Activated CD8-positive, alpha-beta memory T cell treated with anti-CD3 and anti-CD28 coated beads for 4 hours (primary cell): ENCODE data around the gene BNIP5.
A peak's percentile ranks its signal among the peaks of the same experiment; 100 is the strongest.
"Not testable (repeated sequence)": the region's sequence is repeated elsewhere in the genome, so short reads cannot be mapped to it uniquely, and the experiment has no call there.

Experiments used
- DNase-seq, 2 donors: peaks; one replicate each; pipeline ENCODE4 v3.0.0-alpha.2; 2020; ENCODE audit warnings: low read depth in 2 of 2

BNIP5 gene

GRCh38 chr6:36340618-36341454 lies 4.1 kb upstream of the BNIP5 start:
- peak; percentile 33 to 46 for DNase-seq

GRCh38 chr6:36340306-36340617 lies 3.6 kb upstream of the BNIP5 start:
- no peak for DNase-seq

DNA sequence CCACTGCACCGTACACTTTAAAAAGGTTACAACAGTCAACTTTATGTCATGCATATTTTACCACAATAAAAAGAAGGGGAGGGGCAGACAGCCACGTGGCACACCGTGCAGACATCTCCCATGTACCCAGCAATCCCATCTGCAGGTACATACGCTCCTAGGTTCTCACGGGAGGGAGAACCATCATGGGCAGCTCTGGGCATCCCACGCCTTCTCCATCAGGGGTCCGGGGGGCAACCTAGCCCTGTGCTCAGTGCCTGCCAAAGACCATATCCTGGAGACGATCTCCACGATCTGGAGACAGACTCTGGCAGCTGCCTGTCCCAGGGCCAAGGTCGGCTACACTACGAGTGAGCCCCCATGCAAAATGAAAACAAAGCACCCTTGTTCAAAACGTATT lies 2.5 kb upstream of the BNIP5 start:
- no peak for DNase-seq

DNA sequence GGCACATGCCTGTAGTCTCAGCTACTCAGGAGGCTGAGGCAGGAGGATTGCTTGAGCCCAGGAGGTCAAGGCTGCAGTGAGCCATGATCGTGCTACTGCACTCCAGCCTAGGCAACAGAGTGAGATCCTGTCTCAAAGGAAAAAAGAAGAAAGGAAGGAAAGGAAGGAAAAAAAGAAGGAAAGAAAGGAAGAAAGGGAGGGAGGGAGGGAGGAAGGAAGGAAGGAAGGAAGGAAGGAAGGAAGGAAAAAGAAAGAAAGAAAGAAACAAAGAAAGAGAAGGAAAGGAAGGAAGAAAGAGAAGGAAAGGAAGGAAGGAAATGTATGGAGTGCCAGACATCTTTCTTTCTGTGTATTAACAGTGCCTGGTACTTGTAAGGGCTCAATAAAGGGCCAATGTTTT lies 1.5 kb upstream of the BNIP5 start:
- not testable (repeated sequence) for DNase-seq

DNA sequence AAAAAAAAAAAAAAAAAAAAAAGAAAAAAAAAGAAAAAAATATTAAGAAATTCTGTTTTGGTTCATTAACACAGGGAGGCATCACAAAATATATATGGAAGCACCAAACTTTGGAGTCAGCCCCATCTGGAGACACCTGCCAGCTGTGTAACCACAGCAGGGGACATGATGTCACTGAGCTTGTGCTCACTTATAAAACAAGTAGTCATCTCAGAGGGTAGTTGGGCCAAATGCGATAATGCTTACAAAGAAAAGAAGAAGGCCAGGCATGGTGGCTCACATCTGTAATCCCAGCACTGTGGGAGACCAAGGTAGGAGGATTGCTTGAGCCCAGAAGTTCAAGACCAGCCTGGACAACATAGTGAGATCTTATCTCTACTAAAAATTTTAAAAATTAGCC lies 1.1 kb upstream of the BNIP5 start:
- DNase-seq, result no peak

DNA sequence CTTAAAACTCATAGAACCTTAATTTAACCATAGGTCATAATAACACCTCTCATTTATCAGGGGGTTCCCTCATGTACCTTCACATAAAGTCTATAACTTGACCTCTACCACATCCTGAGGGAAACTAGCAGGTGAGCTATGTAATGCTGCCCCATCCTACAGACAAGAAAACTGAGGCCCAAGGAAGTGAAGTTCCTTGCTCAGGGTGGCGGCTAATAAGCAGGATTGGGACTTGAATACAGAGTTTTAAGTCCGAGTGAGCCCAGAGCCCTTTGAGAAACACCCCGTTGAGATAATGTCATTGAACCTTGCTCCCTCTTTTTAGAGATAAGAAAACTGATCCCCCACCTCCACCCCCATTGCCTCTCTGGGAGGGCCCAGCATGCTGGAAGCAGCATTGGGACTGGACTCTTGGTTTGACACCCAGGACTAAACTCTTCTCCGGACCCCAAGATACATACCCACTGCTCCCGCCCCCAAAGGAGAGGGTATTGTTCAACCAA lies 429 bp downstream of the BNIP5 start:
- no peak for DNase-seq

DNA sequence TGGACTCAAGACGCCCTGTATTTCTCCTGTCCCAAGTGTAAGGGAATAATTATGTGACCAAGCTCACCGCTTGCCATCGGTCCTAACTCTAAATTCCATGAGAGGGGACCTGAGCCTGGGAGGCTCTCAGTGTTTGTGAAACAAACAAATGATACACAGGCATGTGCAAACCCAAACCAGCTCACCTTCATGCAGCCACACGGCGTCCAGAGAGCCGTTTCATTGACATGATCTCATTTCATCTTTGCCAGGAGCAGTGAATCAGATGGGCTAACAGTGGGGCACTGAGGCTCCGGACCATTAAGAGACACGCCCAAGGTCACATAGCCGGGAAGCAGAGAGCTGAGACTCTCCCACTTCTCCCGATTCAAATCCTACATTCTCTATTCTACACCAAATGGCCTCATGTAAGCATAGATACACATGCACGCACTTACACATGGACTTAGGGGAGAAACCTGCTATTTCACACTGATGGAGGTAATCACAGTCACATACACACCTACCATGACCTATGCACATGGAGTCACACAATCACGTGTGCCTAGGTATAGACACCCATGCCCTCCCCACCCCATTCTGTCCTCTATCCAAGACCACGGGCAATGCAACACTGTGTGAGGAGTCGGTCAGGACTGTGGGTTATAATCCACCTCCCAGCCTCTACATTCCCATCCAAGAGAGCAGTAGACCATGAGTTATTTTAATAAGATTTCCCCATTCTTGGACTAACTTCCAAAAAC lies 1.1 kb downstream of the BNIP5 start:
- no peak for DNase-seq

GRCh38 chr6:36334832-36335459 lies 1.7 kb downstream of the BNIP5 start:
- DNase-seq, result no peak

GRCh38 chr6:36333931-36334725 lies 2.6 kb downstream of the BNIP5 start:
- no peak for DNase-seq

DNA sequence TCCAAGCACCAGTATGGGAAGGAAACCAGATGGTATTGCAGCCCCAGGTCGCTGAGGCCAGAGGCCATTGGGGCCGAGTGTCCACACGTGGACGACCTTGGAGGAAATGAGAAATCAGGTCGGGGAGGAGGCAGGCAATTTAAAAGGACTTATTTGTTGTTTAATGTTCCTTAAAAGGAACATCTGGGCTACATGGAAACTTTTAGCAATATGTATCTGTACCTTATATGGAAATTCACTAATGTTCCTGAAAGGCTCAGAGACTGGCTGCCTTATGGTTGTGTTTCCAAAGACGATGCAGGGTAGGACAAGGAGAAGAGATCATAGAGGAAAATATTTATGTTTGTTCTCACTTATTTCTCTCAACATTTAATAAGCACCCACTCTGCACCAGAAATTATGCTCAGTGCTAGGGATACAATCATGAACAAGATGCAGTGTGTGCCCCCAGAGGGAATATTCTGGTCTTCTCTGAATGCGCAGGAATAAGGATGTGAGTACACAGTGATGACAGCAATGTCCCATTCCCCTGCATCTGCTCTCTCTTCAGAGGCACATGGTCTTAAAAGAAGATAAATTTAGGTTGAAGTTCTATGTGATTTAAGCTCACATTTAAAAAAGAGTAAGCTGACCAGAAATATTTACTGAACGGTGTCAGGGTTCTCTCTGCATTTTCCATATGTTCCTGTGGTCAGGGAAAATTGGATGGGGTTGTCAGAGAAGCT lies 3.4 kb downstream of the BNIP5 start:
- DNase-seq, result no peak

DNA sequence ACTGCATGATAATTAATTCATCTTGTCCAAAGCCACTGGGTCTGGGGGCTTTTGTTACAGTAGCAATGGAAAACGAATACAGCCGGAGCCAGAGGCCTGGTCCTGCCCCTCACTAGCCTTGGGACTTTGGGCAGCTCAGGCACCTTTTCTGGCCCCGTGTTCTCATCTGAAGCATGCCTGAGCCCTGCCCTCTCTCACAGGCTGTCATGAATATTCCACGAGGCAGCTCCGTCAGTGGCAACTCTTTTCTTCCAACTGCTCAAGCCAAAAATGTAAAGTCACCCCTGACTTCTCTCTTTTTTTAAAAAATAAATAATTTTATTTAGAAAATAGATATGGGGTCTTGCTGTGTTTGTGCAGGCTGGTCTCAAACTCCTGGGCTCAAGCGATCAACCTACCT lies 5.3 kb downstream of the BNIP5 start:
- no peak for DNase-seq

DNA sequence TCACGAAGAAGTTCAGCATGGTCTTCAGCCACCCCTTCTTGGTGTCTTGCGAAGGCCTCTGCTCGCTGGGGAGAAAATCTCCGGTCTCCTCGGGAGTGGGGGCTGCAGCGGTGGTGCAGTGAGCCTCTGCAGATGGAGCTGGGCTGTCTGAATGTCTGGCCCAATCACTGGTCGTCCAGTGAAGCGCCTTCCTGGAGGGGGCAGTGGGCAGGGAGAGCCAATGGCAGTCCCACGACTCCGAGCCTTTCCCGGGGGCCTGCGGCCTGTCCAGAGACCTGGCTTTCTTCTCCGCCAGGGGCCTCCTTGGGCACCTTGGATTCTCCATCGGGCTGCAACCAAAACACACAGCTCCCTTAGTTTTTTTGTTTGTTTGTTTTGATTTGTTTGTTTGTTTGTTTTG lies 6.3 kb downstream of the BNIP5 start:
- no peak for DNase-seq

DNA sequence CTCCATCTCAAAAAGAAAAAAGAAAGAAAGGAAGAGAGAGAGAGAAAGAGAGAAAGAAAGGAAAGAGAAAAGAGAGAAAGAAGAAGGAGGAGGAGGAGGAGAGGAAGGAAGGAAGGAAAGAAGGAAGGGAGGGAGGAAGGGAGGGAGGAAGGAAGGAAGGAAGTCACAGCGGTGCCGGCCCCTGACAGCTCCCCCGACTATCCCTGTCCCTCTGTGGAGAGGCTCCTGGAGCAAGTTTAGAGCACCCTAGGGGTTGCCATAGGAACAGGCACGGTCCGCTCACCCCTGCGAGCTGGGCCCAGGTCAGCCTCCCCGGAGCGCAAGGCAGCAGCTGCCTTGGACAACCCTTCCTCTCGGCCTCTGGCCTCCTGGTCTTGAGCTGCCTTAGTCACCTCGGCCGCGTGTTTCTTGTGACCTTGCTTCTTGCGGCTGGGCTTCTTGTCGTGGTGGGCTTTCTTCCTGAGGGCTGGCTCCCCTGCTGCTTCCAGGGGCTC lies 6.8 kb downstream of the BNIP5 start:
- DNase-seq, result no peak

DNA sequence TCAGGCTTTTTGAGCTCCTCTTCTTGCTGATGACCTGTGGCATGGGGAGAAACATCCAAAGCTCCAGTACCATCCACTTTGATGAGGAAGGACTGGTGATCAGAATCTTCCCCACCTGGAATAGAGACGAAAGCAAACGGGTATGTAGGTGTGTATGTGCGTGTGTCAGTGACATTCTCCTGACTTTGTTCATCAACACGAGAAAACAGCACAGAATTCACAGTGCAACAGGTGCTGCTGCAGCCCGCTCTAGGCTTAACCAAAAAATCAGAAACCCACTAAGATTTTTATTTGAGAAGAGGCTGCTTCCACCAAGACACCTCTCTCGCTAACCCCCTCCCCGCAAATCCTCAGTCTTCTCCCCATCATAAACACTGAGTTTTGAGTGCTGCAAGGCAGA lies 8.1 kb downstream of the BNIP5 start:
- DNase-seq, result no peak

DNA sequence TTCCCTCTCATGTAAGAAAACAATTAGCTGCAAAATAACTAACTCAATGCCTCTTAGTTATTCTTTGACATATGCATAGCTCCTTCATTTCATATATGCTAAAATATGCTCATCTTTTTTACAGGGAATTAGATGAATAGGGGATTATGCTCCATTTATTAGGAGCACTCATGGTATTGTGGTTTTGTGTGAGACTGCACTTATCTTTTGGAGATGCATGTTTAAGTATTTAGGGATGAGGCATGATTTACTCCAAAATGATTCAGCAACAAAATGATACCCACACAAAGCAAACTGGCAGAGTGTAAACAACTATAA lies 8.8 kb downstream of the BNIP5 start:
- no peak for DNase-seq

DNA sequence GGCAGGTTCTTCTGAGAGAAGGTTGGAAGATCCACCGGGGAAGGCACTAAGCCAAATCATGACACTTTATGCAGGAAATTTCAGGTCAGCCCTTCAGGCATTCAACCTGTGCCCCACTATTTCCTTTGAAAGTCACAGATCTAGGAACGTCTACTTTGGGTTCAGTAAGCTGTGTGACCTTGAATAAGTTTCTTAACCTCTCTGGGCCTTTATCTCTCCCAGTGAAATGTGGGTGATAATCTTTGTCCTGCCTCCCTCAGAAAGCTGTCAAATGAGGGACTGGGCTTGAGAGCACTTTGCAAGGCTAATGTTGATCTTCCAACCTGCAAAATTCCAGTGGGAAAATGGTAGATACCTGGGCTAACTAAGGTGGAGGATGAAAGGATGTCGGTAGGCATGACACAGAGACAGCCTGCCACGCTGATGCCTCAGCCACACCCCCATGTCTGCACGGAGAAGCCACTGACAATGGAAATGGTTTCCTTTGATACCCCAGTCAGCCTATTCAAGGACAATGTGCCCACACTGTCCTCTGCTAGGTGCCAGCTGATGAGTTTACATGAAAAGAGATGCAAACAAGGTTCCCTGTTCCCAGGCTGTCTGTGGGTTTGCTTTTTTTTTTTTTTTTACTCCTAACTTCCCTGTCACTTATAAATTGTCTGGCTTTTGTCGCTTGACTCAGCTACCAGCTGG lies 9.3 kb downstream of the BNIP5 start:
- DNase-seq, result no peak

- DNase-seq, result no peak
These were observed 10.2 kb downstream of the BNIP5 start for GRCh38 chr6:36326356-36326995.

DNA sequence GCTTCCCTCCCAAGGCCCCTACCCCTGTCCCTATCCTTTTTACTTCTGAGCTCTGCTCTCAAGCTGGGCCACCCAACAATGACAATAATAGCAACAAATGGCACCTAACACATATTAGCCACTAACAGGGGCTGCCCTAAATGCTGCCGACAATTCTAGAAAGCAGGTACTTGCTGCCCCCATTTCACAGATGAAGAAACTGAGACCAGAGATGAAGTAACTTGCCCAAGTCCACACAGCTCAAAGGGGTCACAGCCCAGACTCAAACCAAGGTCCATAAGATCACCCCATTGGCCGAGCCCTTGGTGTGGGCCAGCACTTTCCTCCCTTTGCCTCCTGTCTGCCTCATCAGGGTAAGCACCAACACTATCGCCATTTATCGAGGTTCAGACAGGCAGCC lies 12.0 kb downstream of the BNIP5 start:
- DNase-seq, result no peak

DNA sequence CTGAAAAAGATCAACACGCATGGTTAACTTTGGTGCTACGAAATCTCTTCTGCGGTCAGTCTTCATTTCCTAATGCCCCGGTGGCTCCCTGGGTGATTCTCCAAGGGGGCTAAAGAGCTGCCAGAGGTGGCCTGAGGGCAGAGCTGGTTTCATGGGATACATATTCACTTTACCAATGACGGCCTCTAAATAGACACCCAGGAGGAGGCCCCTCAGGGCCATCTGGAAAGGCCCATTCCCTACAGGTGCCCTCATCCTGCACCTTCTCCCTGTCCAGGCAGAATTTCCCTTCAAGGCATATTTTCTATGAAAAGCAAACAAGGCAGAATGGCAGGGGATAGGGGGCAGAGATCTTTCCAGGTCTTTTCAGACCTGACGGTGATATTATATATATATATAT lies 12.5 kb downstream of the BNIP5 start:
- DNase-seq, result no peak

GRCh38 chr6:36323062-36323461 lies 13.6 kb downstream of the BNIP5 start:
- no peak for DNase-seq
